Mucosa of descending colon (tissue), 3 donors: Measurements from ENCODE around the gene WDR31. TPM values are rescaled to one million over a fixed set of nuclear protein-coding genes. Genes with fewer than 3 reads are reported as not detected.

Source experiments
- ATAC-seq: fragments of 200-7000 bp; cut with Tn5 transposase; one replicate; pipeline ENCODE4 v1.9.1; 2020; ENCODE audit warnings: mild to moderate bottlenecking, moderate library complexity
- DNase-seq, 3 donors: peaks; one replicate each; pipeline ENCODE4 v3.0.0-alpha.2; 2020
- H3K36me3 ChIP-seq: fragments of 200-600 bp; one replicate; pipeline ENCODE4 v1.8.0; 2021; ENCODE audit warnings: low read depth, mild to moderate bottlenecking
- H3K4me1 ChIP-seq: fragments of 200-600 bp; one replicate; pipeline ENCODE4 v1.8.0; 2021; ENCODE audit warnings: low read depth, mild to moderate bottlenecking
- H3K4me3 ChIP-seq: fragments of 200-600 bp; one replicate; pipeline ENCODE4 v1.8.0; 2021; ENCODE audit warnings: mild to moderate bottlenecking
- H3K9me3 ChIP-seq: fragments of 200-600 bp; one replicate; pipeline ENCODE4 v1.8.0; 2021; ENCODE audit warnings: mild to moderate bottlenecking
- intact Hi-C, 2 donors: fragments of 100-400 bp; cut with DNase I in 1 of 2; cut with micrococcal nuclease in 1 of 2; formaldehyde crosslinking; loops; one replicate each; pipeline versions ENCODE4 v1.11.0 to v1.11.1; 2022; cut with DNase I, micrococcal nuclease
- total RNA-seq, 3 donors: library from RNA; stranded (reverse); fragmentation: NEBNext Ultra II Directional in 2 of 3; extraction: Animal tissue kit (Norgen Biotek cat#: 25700) in 2 of 3; gene quantifications; one replicate each; pipeline versions ENCODE4 v1.2.1 to v1.2.4, GENCODE V29; 2021 to 2023
- TF ChIP-seq, protein P1 (sequence below): fragments of 200-600 bp; IDR thresholded peaks from one replicate; pipeline ENCODE4 v1.8.0; 2022; ENCODE audit warnings: antibody characterized with exemption, mild to moderate bottlenecking
- donor health status: DM: no; HTN: no; CAD: no; lungs with moderate emphysema.
- donor health status: DM: no; HTN: no; CAD: no.
- donor health status: DM: no; HTN: yes; CAD: no.

WDR31 gene
- total RNA-seq, 3 donors from 2014 or later: 2.6 to 4.6 (median 3.3) TPM

DNA sequence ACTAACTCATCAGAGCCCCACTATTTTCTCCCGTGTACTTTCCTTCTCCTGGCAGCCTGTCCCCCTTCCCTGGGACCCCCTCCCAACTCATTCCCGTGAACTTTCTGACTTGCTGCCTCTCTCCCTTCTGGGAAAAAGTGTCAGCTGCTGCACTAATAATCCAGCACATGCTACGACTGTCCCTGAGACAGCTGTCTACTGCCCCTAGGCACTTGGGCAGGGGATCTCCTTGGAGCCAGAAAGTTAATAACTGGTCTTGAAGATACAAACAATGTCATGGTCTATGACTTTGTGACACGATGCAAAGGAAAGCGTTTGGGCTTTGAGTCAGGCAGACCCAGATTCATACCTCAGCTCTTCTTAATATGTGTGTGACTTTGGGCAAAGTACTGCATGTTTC is 26.8 kb downstream of the WDR31 start:
- TF ChIP-seq, protein P1, sequence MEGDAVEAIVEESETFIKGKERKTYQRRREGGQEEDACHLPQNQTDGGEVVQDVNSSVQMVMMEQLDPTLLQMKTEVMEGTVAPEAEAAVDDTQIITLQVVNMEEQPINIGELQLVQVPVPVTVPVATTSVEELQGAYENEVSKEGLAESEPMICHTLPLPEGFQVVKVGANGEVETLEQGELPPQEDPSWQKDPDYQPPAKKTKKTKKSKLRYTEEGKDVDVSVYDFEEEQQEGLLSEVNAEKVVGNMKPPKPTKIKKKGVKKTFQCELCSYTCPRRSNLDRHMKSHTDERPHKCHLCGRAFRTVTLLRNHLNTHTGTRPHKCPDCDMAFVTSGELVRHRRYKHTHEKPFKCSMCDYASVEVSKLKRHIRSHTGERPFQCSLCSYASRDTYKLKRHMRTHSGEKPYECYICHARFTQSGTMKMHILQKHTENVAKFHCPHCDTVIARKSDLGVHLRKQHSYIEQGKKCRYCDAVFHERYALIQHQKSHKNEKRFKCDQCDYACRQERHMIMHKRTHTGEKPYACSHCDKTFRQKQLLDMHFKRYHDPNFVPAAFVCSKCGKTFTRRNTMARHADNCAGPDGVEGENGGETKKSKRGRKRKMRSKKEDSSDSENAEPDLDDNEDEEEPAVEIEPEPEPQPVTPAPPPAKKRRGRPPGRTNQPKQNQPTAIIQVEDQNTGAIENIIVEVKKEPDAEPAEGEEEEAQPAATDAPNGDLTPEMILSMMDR: no peak
- H3K4me3 ChIP-seq: no peak overlapping the region
- ATAC-seq: no peak
- DNase-seq: no peak
- no peaks in the 10 kb centered on the region for H3K36me3 ChIP-seq
- intact Hi-C loops: no loop called here
- no peaks in the 10 kb centered on the region for H3K9me3 ChIP-seq
- no peaks in the 10 kb centered on the region for H3K4me1 ChIP-seq

DNA sequence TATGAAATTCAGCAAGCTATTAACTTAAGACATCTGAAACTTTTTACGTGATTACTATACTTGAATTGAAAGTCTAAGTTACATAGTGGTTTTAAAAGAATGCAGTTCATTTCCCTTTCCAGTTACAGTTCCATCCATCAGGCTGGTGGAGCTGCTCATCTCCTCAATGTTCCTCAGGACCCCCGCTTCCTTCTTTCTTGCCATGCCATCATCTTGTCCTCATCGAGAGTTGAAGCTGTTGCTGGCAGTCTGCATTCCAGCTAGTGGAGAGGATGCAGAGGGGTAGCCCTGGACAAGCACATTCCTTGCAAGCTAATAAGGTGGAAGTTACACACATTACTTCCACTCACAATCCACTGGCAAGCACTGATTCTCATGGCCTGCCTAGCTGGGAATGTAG is 28.1 kb downstream of the WDR31 start:
- no peak for DNase-seq
- intact Hi-C loops: no loop called here
- TF ChIP-seq, protein P1: no peak
- no peak for ATAC-seq
- H3K36me3 ChIP-seq: no peaks in the 10 kb centered on the region
- no peaks in the 10 kb centered on the region for H3K4me1 ChIP-seq
- H3K9me3 ChIP-seq: no peaks in the 10 kb centered on the region
- H3K4me3 ChIP-seq: no peak overlapping the region

DNA sequence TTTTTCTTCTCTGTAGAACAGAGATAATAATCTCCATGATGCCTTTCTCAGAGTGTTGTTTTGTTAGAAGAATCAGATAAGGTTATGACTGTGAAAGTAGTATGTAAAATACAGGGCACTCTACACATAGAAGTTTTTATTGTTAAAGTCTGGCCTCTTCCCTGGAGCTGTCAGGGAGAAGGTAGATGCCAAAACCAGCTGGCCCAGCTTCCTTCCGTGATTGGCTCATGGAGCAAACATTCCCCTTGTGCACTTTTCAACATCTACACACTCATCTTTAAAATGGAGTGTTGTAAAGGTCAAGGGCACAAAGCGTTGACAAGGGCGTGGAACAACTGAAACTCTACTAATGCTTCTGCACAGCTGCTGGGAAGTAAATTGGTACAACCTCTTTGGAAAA is 29.5 kb downstream of the WDR31 start:
- Histone ChIP-seq H3K36me3 (no peaks in the 10 kb centered on the region), H3K4me1 (no peaks in the 10 kb centered on the region), H3K4me3 (no peak overlapping the region), H3K9me3 (no peaks in the 10 kb centered on the region)
- ATAC-seq: no peak
- intact Hi-C loops: no loop called here
- DNase-seq: no peak
- TF ChIP-seq, protein P1: no peak

DNA sequence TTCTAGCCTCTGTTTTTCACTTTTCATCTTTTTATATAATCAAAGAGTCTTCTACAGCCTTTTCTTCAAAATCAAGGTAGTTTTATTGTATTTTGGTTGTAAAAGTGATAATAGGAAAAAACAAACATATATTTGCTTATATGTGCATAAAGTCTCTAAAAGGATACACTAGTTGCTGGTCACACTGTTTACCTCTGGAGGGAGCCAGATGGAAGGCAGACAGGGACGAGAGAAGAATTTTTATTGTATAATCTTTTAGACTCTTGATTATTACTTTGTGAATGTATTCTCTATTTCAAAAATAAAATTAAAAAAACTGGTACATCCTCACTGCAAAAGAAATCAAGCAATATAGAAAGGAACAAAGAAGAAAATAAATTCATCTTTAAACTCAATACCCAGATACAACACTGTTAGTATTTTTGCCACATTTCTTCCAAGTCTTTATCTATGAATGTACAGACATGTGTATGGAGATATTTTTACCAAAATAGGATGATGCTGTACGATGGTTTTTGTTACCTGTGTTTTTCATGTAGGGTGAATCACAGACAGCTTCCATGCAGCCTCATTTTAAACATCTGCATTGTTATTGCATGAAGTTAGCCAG is 30.8 kb downstream of the WDR31 start:
- H3K4me3 ChIP-seq: no peak overlapping the region
- intact Hi-C loops: loop anchor here in 1 of 2 donors (10.0 kb wide), 1 partner anchor 95 kb away; the partner anchor contains the start of gene ALAD
- TF ChIP-seq, protein P1: peak; percentile 29
- DNase-seq (peak in 1 of 3 donors; percentile 61), ATAC-seq (peak; percentile 67)
- no peaks in the 10 kb centered on the region for H3K9me3 ChIP-seq
- no peaks in the 10 kb centered on the region for H3K36me3 ChIP-seq
- H3K4me1 ChIP-seq: no peaks in the 10 kb centered on the region

DNA sequence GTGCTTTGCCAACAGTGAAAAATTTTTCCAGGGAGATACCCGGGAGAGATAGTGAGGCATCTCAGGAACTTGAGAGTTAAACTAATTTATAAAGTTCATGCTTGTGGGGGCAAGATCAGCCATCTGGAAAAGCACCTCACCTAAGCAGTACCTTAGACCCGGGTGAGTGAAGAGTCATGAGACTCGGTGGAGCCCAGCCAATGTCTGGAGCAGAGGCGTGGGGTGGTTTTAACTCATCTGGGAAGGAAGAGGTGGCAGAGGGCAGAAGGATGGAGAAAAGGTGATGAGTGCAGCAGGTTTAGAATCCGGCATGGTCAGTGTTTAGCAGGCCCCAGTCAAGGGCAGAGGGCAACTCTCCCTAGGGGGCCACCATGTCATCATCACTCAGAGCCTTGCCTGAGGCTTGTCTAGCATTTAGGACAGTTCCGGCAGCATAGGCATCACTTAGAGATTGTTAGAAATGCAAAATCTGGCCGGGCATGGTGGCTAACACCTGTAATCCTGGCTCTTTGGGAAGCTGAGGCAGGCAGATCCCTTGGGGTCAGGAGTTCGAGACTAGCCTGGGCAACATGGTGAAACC is 32.6 kb downstream of the WDR31 start:
- no peaks in the 10 kb centered on the region for H3K9me3 ChIP-seq
- intact Hi-C loops: loop anchor here in 1 of 2 donors (10.0 kb wide), 1 partner anchor 97 kb away; the partner anchor contains the start of gene ALAD
- TF ChIP-seq, protein P1: no peak
- H3K4me1 ChIP-seq: no peaks in the 10 kb centered on the region
- DNase-seq (no peak), ATAC-seq (no peak)
- no peak overlapping the region for H3K4me3 ChIP-seq
- no peaks in the 10 kb centered on the region for H3K36me3 ChIP-seq
